ENCODE measurements around the gene GH1.
"Not testable (repeated sequence)": the region's sequence is repeated elsewhere in the genome, so short reads cannot be mapped to it uniquely, and the experiment has no call there.

The GH1 gene

DNA sequence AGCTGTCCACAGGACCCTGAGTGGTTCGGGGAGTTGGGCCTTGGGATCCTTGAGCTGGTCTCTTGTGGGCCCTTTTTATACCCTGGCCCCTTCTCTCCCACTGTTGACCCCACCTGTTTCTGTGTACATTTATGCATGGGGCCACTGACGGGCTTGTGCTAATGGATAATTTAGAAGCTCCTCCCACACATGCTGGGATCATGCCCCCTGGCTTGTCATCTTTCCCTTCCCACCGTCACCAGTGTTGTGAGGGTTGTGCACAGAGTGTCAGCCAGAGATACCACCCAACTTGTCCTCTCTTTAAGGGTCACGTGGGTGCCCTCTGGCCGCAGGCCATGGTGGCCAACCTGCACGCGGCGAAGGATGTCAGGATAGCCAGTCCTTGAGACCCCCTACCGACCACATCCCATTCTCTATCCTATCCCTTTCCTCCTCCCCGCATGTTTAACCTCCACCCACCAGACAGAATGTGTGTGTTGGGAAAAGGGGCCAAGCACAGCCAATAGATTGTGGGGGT lies at the start of gene GH1:
Gene GH1, minus strand, starts transcription at position 51 of the 517 bp plus-strand sequence. CDS start 63 bp downstream, outside the sequence.
- not testable (repeated sequence) for DNase-seq (ENCODE audit: low spot score)

GRCh38 chr17:63967953-63968352 lies 49.3 kb upstream of the GH1 start:
- DNase-seq (ENCODE audit: low spot score), result no peak

DNA sequence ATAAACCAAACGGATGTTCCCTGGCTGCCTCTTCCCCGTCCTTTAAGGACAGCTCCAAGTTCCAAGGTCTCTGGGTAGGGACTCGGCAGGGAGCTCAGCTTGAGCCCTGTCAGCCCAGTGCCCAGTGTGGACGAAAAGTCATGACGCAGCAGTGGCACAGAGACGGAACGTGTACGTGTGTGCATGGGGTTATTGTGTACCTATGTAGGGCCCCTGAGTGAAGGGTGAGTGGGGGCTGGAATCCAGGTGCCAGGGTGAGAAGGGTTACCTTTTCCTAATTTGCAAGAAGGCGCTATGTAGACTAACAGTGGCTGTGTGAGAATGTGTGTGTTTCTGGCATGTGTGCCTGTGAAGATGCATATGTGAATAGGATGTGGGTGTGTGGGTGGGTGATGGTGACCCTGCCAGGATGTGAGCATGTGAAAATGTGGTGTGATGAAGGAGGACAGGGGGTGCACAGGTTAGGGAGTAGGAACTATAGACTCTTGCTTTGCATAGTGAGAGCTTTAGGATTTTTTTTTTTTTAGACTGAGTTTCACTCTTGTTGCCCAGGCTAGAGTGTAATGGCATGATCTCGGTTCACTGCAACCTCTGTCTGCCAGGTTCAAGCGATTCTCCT lies 48.1 kb upstream of the GH1 start:
- DNase-seq (ENCODE audit: low spot score), result no peak

DNA sequence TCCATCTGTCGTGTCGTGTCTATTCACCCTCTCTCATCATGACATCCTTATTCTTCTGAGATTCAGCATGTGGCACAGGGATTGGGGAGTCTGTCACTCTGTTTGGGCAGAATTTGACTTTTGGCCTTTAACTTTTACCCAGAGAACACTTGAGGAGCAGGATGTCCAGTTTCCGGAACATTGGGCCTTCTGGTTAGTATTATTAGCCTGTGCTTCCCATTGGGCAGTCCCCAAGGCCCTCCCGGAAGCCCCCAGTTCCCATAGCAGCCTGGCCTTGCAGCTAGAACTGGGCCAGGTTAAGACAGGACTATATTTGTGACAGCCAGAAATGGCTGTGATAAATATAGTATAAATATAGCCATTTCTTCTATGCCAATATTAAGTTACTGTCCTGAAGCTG lies 44.5 kb upstream of the GH1 start:
- DNase-seq (ENCODE audit: low spot score), result no peak

- DNase-seq (ENCODE audit: low spot score), result no peak
Measured at GRCh38 chr17:63962298-63962744, 43.7 kb upstream of the GH1 start.

DNA sequence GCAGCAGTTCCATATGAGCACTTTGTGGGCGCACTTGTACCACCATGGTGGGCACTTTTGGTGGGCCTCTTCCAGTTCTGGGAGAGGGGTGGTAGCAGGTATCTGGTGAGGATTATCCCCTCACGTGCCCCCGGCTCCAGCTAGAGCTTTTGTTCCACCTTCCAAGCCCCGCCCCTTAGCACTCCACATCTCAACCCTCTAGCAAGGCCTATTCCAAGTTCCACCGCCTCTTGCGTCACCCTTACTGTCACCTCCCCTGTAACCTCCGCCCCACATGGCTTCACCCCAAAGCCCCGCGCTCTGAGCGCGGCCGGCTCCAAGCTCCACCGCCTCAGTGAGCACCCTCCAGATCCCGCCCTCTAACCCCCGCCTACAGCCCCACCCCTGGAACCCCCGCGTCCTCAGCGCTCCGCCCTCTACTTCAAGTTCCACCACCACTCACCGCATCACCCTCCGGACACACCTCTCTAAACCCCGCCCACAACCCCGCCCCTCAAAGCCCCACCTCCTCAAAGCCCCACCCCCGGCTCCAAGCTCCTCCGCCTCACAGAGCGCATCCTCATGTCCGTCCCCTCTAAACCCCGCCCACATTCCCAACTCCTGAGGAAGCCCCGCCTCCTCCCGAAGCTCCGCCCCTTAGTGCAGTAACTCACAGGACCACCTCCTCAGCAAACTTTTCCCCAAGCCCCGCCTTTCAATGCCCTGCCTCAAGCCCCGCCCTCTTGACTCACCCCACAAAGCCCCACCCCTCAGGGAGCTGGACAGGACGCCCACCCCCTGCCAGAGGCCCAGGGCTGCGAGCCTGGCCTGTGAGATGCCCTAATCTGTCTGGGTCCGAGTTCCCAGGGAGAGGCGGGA lies 42.9 kb upstream of the GH1 start:
- DNase-seq (ENCODE audit: low spot score), result peak; percentile 62

- no peak for DNase-seq (ENCODE audit: low spot score)
Measured at GRCh38 chr17:63960430-63960829, 41.8 kb upstream of the GH1 start.

DNA sequence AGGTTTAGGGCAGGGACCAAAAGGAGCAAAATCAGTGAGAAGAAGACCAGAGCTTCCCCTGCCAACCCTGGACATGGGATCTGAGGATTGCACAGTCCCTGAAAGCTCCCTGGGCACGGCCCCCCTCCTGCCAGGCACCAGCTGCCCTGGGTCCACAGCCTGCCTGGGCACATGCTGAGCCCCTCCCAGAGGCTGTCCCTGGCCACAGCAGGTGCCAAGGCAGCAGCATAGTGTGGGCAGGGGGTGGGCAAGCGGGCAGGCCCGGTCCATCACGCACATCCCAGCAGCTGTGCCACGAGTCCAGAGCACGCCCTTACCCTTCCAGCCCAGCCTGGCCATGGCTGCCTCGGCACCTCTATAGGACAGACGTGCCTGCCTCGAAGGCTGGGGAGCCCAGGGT lies 41.4 kb upstream of the GH1 start:
- no peak for DNase-seq (ENCODE audit: low spot score)

DNA sequence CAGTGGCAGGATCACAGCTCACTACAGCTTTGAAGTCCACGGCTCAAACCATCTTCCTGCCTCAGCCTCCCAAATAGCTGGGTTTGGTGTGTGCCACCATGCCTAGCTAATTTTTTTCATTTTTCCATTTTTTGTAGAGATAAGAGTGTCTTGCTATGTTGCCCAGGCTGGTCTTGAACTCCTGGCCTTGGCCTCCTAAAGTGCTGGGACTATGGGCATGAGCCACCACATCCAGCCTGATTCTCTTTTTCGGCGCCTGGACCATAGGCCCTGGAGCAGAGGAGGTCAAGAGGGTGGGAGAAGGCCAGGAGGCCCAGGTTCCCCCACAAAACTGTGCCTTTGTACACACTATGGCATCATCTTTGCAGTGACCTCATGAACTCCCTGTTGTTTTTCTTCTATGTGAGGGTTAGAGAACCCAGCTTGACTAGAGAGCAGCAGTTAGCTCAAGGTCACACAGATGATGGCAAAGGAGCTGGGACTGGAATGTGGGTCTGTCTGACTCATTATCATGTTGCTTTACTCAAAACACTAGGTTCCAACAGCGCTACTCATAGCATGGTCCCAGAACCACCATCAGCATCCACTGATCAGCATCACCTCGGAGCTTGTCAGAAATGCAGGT lies 37.8 kb upstream of the GH1 start:
- peak; percentile 65 for DNase-seq (ENCODE audit: low spot score)

- DNase-seq (ENCODE audit: low spot score), result no peak
Measured at GRCh38 chr17:63955791-63956190, 37.2 kb upstream of the GH1 start.

DNA sequence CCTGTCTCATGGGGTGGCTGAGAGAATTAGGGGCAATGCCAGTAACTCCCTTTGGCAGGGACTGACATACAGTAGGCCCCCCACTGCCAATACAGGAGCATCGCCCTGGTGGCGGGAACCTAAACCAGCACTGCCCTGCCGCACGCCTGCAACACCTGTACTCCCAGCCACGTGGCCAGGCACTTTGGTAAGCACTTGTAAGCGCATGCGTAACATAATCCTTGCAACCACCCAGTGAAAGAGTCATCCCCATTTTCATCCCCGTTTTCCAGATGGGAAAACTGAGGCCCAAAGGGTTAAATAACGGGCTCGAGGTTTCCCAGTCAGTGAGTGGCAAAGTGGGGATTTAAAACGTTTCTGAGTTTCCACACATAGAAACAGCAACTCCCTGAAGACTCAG lies 36.6 kb upstream of the GH1 start:
- no peak for DNase-seq (ENCODE audit: low spot score)

GRCh38 chr17:63954402-63955063 lies 35.9 kb upstream of the GH1 start:
- DNase-seq (ENCODE audit: low spot score), result no peak

GRCh38 chr17:63950940-63951907 lies 32.6 kb upstream of the GH1 start:
- no peak for DNase-seq (ENCODE audit: low spot score)

DNA sequence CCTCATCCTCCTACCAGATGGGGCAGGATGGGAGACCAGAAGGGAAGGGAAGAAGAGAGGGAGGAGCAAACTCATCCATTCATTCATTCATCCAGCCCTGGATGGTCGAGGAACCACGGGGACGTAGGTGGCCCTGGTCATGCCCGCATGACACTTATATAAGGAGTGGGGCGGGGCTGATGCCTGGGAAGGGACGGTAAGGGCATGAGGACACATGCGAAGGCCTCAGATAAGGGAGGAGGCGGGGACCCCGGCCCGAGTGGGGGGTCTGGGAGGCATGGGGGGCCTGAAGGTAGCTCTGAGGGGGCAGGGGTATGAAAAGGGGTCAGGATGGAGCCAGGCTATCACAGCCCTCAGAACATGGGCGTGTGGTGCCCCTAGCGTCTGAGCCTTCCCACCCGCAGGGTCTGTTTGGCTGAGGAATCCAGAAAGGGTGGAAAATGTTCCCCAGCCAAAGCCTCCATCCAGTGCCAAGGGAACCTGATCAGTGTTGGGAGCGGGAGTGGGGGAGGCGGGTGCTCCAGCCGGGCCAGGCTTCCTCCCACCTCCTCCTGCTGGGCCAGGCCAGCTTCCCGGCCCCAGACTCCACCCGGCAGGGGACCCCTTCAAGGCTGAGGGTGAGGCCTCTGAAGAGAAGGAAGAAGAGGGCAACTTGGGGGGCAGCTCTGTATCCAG lies 31.1 kb upstream of the GH1 start:
- no peak for DNase-seq (ENCODE audit: low spot score)

DNA sequence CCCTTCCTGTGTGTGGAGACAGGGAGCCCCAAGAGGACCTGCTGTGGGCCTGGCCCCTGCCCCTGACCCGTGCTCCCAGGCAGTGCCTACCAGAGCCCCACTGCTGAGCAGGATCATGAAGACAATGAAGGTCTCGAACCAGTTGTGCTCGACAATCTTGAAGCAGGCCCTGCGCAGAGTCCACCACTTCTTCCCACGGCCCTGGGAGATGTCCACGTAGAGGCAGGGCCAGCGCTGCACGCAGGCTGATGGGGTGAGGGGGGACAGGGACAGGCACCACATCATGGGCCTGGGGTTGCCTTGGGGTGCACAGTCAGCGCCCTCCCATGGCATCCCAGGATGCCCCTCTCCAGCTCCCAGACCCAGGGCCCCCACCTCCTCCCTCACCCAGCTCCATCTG lies 29.9 kb upstream of the GH1 start:
- DNase-seq (ENCODE audit: low spot score), result no peak

DNA sequence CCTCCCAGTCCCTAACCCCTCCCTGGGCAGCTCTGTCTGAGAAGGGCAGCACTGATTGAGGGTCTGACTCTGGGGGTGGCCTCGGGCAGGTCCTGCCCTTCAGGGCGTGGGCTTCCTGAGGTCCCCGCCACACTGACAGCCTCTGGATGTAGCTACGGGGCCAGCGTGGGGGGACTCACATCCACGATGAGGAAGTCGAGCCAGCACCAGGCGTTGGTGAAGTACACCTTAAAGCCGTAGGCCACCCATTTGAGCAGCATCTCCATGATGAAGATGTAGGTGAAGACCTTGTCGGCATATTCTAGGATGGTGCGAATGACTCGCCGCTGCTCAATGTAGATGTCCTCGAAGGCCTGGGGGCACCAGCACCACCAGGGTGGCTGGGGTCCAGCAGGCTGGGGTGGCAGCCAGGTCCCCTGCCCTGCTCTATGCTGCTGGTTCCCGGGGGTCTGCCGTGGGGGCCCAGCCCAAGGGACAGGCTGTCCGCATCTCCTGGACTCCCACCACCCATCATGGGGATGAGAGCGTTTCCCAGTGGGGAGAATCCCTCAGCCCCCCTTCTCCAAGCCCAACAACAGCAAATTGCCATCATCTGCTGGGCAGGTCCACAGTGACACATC lies 29.2 kb upstream of the GH1 start:
- DNase-seq (ENCODE audit: low spot score), result no peak

- DNase-seq (ENCODE audit: low spot score), result peak; percentile 79
Measured at GRCh38 chr17:63946440-63947363, 28.1 kb upstream of the GH1 start.

DNA sequence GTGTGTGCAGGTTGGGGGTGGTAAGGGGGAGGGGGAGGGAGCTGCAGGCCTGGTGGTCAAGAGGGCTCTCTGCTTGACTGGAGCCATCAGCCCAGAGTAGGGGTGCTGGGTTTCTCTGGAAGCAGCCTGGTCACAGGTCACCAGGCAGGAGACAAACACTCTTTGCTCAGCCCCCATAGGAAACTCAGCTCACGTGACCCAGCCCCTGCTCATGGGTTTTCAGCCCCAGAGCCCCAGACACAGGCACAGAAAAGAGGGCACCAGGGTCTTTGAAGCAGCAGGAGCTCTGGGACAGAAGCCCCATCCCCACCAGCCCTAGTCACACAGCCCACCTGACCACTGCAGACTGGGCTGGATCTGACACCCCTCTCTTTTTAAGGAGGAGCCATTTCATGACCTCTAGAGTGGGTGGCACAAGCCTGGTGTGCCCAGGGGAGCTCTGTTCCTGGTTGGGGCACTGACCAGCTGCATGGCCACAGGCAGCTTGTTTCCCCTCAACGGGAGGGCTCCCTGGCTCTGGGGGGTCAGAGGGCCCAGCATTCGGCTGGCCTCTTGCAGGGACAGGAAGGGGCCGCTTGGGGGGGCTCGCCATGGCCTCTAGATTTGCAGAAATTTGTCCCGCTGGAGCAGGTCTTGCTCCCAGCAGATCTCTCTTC lies 27.3 kb upstream of the GH1 start:
- DNase-seq (ENCODE audit: low spot score), result no peak

All from hepatic stellate cell (primary cell).